Measurements from ENCODE around the gene PC. TPM values are rescaled to one million over a fixed set of nuclear protein-coding genes. Genes with fewer than 3 reads are reported as not detected.
A peak's percentile ranks its signal among the peaks of the same experiment; 100 is the strongest.

Gene PC
- polyA plus RNA-seq, 1 of the 3 experiments (the other 2 are of a cell fraction), result 9.7 TPM

- TF ChIP-seq FOSL2 (IDR thresholded peaks at IDR 0.05; ENCODE audit: borderline replicate concordance, low read depth) (peak; percentile 53; the same call in 1 of the 2 replicates), CTCF (IDR thresholded peaks at IDR 0.05) (no peak), EP300 (IDR thresholded peaks at IDR 0.05; ENCODE audit: borderline replicate concordance in 1 of 2, low read depth in 1 of 2, low read length in 1 of 2) (peak in 1 of 2 experiments; percentile 58; a peak in 1 of 4 replicates), USF2 (IDR thresholded peaks at IDR 0.05; ENCODE audit: borderline replicate concordance, low read depth, low read length) (no peak), JUND (IDR thresholded peaks at IDR 0.05) (no peak; the same call in 1 of the 2 replicates), ZBTB33 (IDR thresholded peaks at IDR 0.05; ENCODE audit: borderline replicate concordance, low read depth) (no peak), RFX5 (IDR thresholded peaks at IDR 0.05; ENCODE audit: low read length) (no peak), MEF2A (IDR thresholded peaks at IDR 0.05; ENCODE audit: borderline replicate concordance, low read depth) (peak; percentile 9; the same call in 1 of the 2 replicates), RAD21 (IDR thresholded peaks at IDR 0.05; ENCODE audit: low read length) (peak; percentile 2; the same call in 1 of the 2 replicates), RXRA (IDR thresholded peaks at IDR 0.05; ENCODE audit: borderline replicate concordance, low read depth) (peak; percentile 17; the same call in 1 of the 2 replicates), CHD2 (IDR thresholded peaks at IDR 0.05; ENCODE audit: low read length, partially characterized antibody) (peak; percentile 55), FOXM1 (IDR thresholded peaks at IDR 0.05; ENCODE audit: low read depth) (no peak), MXI1 (IDR thresholded peaks at IDR 0.05; ENCODE audit: low read depth, low read length) (peak; percentile 53; the same call in 1 of the 2 replicates), PBX3 (IDR thresholded peaks at IDR 0.05) (peak; percentile 49), TCF12 (IDR thresholded peaks at IDR 0.05) (peak; percentile 86), NRF1 (IDR thresholded peaks at IDR 0.05; ENCODE audit: low read depth, low read length) (no peak), USF1 (IDR thresholded peaks at IDR 0.05; ENCODE audit: borderline replicate concordance, low read depth) (no peak)
Observed at GRCh38 chr11:66981976-66982578, 23.9 kb upstream of the PC start (continued).

Data from SK-N-SH (cell line).